Kidney (tissue), 14 donors: ENCODE measurements around the gene INSYN2B. TPM values are rescaled to one million over a fixed set of nuclear protein-coding genes. Genes with fewer than 3 reads are reported as not detected.

Source experiments
- DNase-seq, 5 donors: peaks; one replicate each; pipeline ENCODE4 v3.0.0-alpha.2; 2013 to 2020
- FAIRE-seq: peaks from 2 replicates; lab custom pipeline; 2012; peaks lifted over from hg19 to GRCh38; lab: Jason Lieb, UNC
- H3K27ac ChIP-seq, 2 donors: one replicate each; pipeline ENCODE4 v1.7.0; 2013; ENCODE audit warnings: low read depth in 2 of 2, low read length in 2 of 2, inconsistent platforms in 1 of 2
- H3K27me3 ChIP-seq: one replicate; pipeline ENCODE4 v1.7.1; 2013; ENCODE audit warnings: low read length, inconsistent platforms; ENCODE audit not compliant: control insufficient read depth, insufficient read depth
- H3K36me3 ChIP-seq, 3 donors: one replicate each; pipeline versions ENCODE4 v1.7.0 to v1.7.1; 2013; ENCODE audit warnings: low read length in 3 of 3, control low read depth in 1 of 3, inconsistent platforms in 1 of 3; ENCODE audit not compliant: insufficient read depth in 3 of 3, control insufficient read depth in 2 of 3
- H3K4me1 ChIP-seq, 3 donors: one replicate each; pipeline versions ENCODE4 v1.7.0 to v1.7.1; 2013; ENCODE audit warnings: low read length in 3 of 3, inconsistent platforms in 1 of 3, low read depth in 1 of 3; ENCODE audit not compliant: control insufficient read depth in 2 of 3, insufficient read depth in 2 of 3
- H3K4me3 ChIP-seq, 3 donors: one replicate each; pipeline versions ENCODE4 v1.7.0 to v1.8.1; 2013; ENCODE audit warnings: low read length in 3 of 3, control low read depth in 1 of 3, inconsistent platforms in 1 of 3
- H3K9ac ChIP-seq, 3 donors: one replicate each; pipeline versions ENCODE4 v1.7.0 to v1.7.1; 2013; ENCODE audit warnings: low read length in 3 of 3, control low read depth in 1 of 3, inconsistent platforms in 1 of 3
- H3K9me3 ChIP-seq, 3 donors: one replicate each; pipeline versions ENCODE4 v1.7.0 to v1.7.1; 2013; ENCODE audit warnings: low read length in 3 of 3, control low read depth in 1 of 3, inconsistent platforms in 1 of 3; ENCODE audit not compliant: control insufficient read depth in 2 of 3, insufficient read depth in 1 of 3
- CTCF ChIP-seq: IDR thresholded peaks from 3 replicates; pipeline ENCODE4 v1.5.1; 2012; ENCODE audit warnings: mild to moderate bottlenecking, moderate library complexity, borderline replicate concordance; ENCODE audit not compliant: insufficient read depth; ENCODE audit errors: extremely low read depth
- intact Hi-C: fragments of 100-400 bp; cut with DNase I; formaldehyde crosslinking; loops from one replicate; pipeline ENCODE4 v1.11.1; 2022
- polyA plus RNA-seq: library from polyadenylated mRNA; stranded (reverse); fragments of 350-450 nt; fragmentation: Illumina TruSeq; extraction: RNeasy Lipid Tissue Mini Kit (QIAGEN cat#74804); gene quantifications from one replicate; pipeline ENCODE4 v1.2.3, GENCODE V29; 2014; ENCODE audit warnings: low read depth, low replicate concordance; ENCODE audit not compliant: insufficient read depth
- total RNA-seq: library from RNA; stranded (reverse); fragmentation: NEBNext Ultra II Directional; extraction: Animal tissue kit (Norgen Biotek cat#: 25700); gene quantifications from one replicate; pipeline ENCODE4 v1.2.1, GENCODE V29; 2021
- donor health status: control.
- donor health status: control.
- donor health status: control.
- donor health status: control.
- donor health status: control.
- donor health status: DM: yes; HTN: yes; CAD: no.
- donor health status: Normal renal cell carcinoma (clear cell type).

INSYN2B gene
- total and polyA plus RNA-seq, 2 donors from 2014 or later = 0.28 TPM; not detected in 1

GRCh38 chr5:169860585-169860984, 119.7 kb downstream of the INSYN2B start:
- intact Hi-C loops = no loop called here

GRCh38 chr5:169856571-169856970, 123.7 kb downstream of the INSYN2B start:
- H3K9ac ChIP-seq = no peak overlapping the region
- no peaks in the 10 kb centered on the region for H3K36me3 ChIP-seq
- intact Hi-C loops = no loop called here
- no peak for DNase-seq
- H3K27me3 ChIP-seq = no peaks in the 10 kb centered on the region
- FAIRE-seq = no peak
- no peak overlapping the region for H3K27ac ChIP-seq
- peaks cover 0 to under 1% (median 0%) of the 10 kb centered on the region in 3 donors for H3K9me3 ChIP-seq
- no peak for TF ChIP-seq CTCF
- no peaks in the 10 kb centered on the region for H3K4me1 ChIP-seq
- no peak overlapping the region for H3K4me3 ChIP-seq

More at GRCh38 chr5:169860585-169860984, 119.7 kb downstream of the INSYN2B start:
- no peak for FAIRE-seq
- Histone ChIP-seq H3K4me3 (no peak overlapping the region), H3K9me3 (no peaks in the 10 kb centered on the region), H3K27ac (no peak overlapping the region), H3K9ac (no peak overlapping the region), H3K4me1 (no peaks in the 10 kb centered on the region), H3K36me3 (no peaks in the 10 kb centered on the region), H3K27me3 (no peaks in the 10 kb centered on the region)
- DNase-seq = peak in 2 of 5 donors; percentile 11 to 15
- no peak for TF ChIP-seq CTCF

GRCh38 chr5:169851321-169851850, 128.9 kb downstream of the INSYN2B start:
- no peak for FAIRE-seq
- Histone ChIP-seq H3K27me3 (no peaks in the 10 kb centered on the region), H3K4me3 (no peak overlapping the region), H3K4me1 (no peaks in the 10 kb centered on the region), H3K9ac (no peak overlapping the region), H3K36me3 (no peaks in the 10 kb centered on the region), H3K27ac (no peak overlapping the region), H3K9me3 (peaks cover 0 to 16% (median 6%) of the 10 kb centered on the region in 3 donors)
- TF ChIP-seq CTCF = no peak
- intact Hi-C loops = no loop called here
- DNase-seq = no peak

- no peak for DNase-seq
- Histone ChIP-seq H3K4me3 (no peak overlapping the region), H3K27ac (no peak overlapping the region), H3K36me3 (no peaks in the 10 kb centered on the region), H3K4me1 (no peaks in the 10 kb centered on the region), H3K27me3 (no peaks in the 10 kb centered on the region), H3K9me3 (peaks cover 0 to 16% (median 6%) of the 10 kb centered on the region in 3 donors), H3K9ac (no peak overlapping the region)
- intact Hi-C loops = no loop called here
- no peak for FAIRE-seq
- TF ChIP-seq CTCF = no peak
Observed at GRCh38 chr5:169850409-169850808, 129.9 kb downstream of the INSYN2B start.
